Measurements from ENCODE around the gene DOCK6.

GRCh38 chr19:11169896-11170678, 92.2 kb downstream of the DOCK6 start:
- TF ChIP-seq CTCF (IDR thresholded peaks at IDR 0.05): no peak
- TF ChIP-seq POLR2A (IDR thresholded peaks at IDR 0.05): no peak
